DLD1 (cell line): Measurements from ENCODE around the gene PAX7.

ENCODE experiments used
- in situ Hi-C: cut with HindIII; loops from 2 replicates; pipeline ENCODE4 v1.10.0; 2017; ENCODE audit warnings: low sequenced_read_pairs

The PAX7 gene

GRCh38 chr1:18784482-18784831 is 153.8 kb downstream of the PAX7 start:
- in situ Hi-C loops: no loop called here

- in situ Hi-C loops: no loop called here
Observed at GRCh38 chr1:18786149-18786548, 155.5 kb downstream of the PAX7 start.

- in situ Hi-C loops: no loop called here
Observed at GRCh38 chr1:18787825-18788385, 157.3 kb downstream of the PAX7 start.

GRCh38 chr1:18789246-18789645 is 158.6 kb downstream of the PAX7 start:
- in situ Hi-C loops: no loop called here

GRCh38 chr1:18792747-18793146 is 162.1 kb downstream of the PAX7 start:
- in situ Hi-C loops: no loop called here

- in situ Hi-C loops: no loop called here
Observed at GRCh38 chr1:18793164-18793563, 162.5 kb downstream of the PAX7 start.

- in situ Hi-C loops: no loop called here
Observed at GRCh38 chr1:18794051-18794450, 163.4 kb downstream of the PAX7 start.

GRCh38 chr1:18794561-18794960 is 163.9 kb downstream of the PAX7 start:
- in situ Hi-C loops: no loop called here

GRCh38 chr1:18795002-18795689 is 164.5 kb downstream of the PAX7 start:
- in situ Hi-C loops: no loop called here

GRCh38 chr1:18796950-18797349 is 166.3 kb downstream of the PAX7 start:
- in situ Hi-C loops: no loop called here
